ENCODE data around the gene ACACA. TPM values are rescaled to one million over a fixed set of nuclear protein-coding genes. Genes with fewer than 3 reads are reported as not detected.
"Not testable (repeated sequence)": the region's sequence is repeated elsewhere in the genome, so short reads cannot be mapped to it uniquely, and the experiment has no call there.

ACACA gene
- polyA plus RNA-seq, 3 donors from 2014 or later = 3.3 to 7.0 (median 3.9) TPM

- not testable (repeated sequence) for H3K36me3 Mint-ChIP-seq; H3K9me3 Mint-ChIP-seq; DNase-seq; H3K27me3 Mint-ChIP-seq (ENCODE audit: low read depth in 3 of 3)
- H3K4me1 Mint-ChIP-seq = peaks cover 16 to 18% of the 10 kb centered on the region in 2 donors
- H3K27ac Mint-ChIP-seq = peak overlapping the region in 5 of 6 donors; percentile 85 to 94 (median 90)
- H3K4me3 Mint-ChIP-seq = peak overlapping the region in 3 of 5 donors; percentile 54 to 91 (median 86)
Measured at GRCh38 chr17:37356796-37357569, 49.7 kb downstream of the ACACA start.

- not testable (repeated sequence) for DNase-seq; H3K27me3 Mint-ChIP-seq (ENCODE audit: low read depth in 3 of 3); H3K4me3 Mint-ChIP-seq; H3K36me3 Mint-ChIP-seq; H3K9me3 Mint-ChIP-seq; H3K27ac Mint-ChIP-seq; H3K4me1 Mint-ChIP-seq
Measured at GRCh38 chr17:37346863-37347402, 59.7 kb downstream of the ACACA start.

GRCh38 chr17:37344519-37344918, 62.1 kb downstream of the ACACA start:
- Mint-ChIP-seq H3K27me3 (ENCODE audit: low read depth in 3 of 3) (no peaks in the 10 kb centered on the region), H3K27ac (no peak overlapping the region), H3K4me3 (no peak overlapping the region), H3K36me3 (peaks cover 0 to 7% (median 6%) of the 10 kb centered on the region in 3 donors), H3K9me3 (no peaks in the 10 kb centered on the region), H3K4me1 (no peaks in the 10 kb centered on the region)
- DNase-seq = no peak

- Mint-ChIP-seq H3K36me3 (peaks cover 0 to 12% (median 6%) of the 10 kb centered on the region in 3 donors), H3K9me3 (no peaks in the 10 kb centered on the region), H3K4me3 (no peak overlapping the region), H3K27me3 (ENCODE audit: low read depth in 3 of 3) (no peaks in the 10 kb centered on the region), H3K27ac (no peak overlapping the region), H3K4me1 (no peaks in the 10 kb centered on the region)
- DNase-seq = no peak
Measured at GRCh38 chr17:37342589-37342988, 64.0 kb downstream of the ACACA start.

- Mint-ChIP-seq H3K36me3 (peaks cover 0 to 8% (median 0%) of the 10 kb centered on the region in 3 donors), H3K27ac (no peak overlapping the region), H3K9me3 (no peaks in the 10 kb centered on the region), H3K4me3 (no peak overlapping the region), H3K4me1 (no peaks in the 10 kb centered on the region), H3K27me3 (ENCODE audit: low read depth in 3 of 3) (no peaks in the 10 kb centered on the region)
- DNase-seq = no peak
Measured at GRCh38 chr17:37340804-37341203, 65.8 kb downstream of the ACACA start.

- Mint-ChIP-seq H3K27ac (no peak overlapping the region), H3K27me3 (ENCODE audit: low read depth in 3 of 3) (no peaks in the 10 kb centered on the region), H3K4me3 (no peak overlapping the region), H3K36me3 (peaks cover 0 to 5% (median 0%) of the 10 kb centered on the region in 3 donors), H3K4me1 (no peaks in the 10 kb centered on the region), H3K9me3 (no peaks in the 10 kb centered on the region)
- no peak for DNase-seq
Measured at GRCh38 chr17:37339321-37339720, 67.3 kb downstream of the ACACA start.

GRCh38 chr17:37338847-37339246, 67.8 kb downstream of the ACACA start:
- Mint-ChIP-seq H3K4me1 (no peaks in the 10 kb centered on the region), H3K4me3 (no peak overlapping the region), H3K9me3 (no peaks in the 10 kb centered on the region), H3K27ac (peak overlapping the region in 1 of 6 donors; percentile 70), H3K27me3 (ENCODE audit: low read depth in 3 of 3) (no peaks in the 10 kb centered on the region), H3K36me3 (peaks cover 0 to 5% (median 0%) of the 10 kb centered on the region in 3 donors)
- no peak for DNase-seq

GRCh38 chr17:37327341-37328090, 79.1 kb downstream of the ACACA start:
- Mint-ChIP-seq H3K27ac (no peak overlapping the region), H3K9me3 (no peaks in the 10 kb centered on the region), H3K4me1 (no peaks in the 10 kb centered on the region), H3K4me3 (no peak overlapping the region), H3K36me3 (peaks cover 0 to 18% (median 9%) of the 10 kb centered on the region in 3 donors), H3K27me3 (ENCODE audit: low read depth in 3 of 3) (no peaks in the 10 kb centered on the region)
- no peak for DNase-seq

- Mint-ChIP-seq H3K27me3 (ENCODE audit: low read depth in 3 of 3) (peaks cover 0 to 2% (median 0%) of the 10 kb centered on the region in 3 donors), H3K36me3 (peaks cover 4 to 11% (median 9%) of the 10 kb centered on the region in 3 donors), H3K4me1 (no peaks in the 10 kb centered on the region), H3K4me3 (no peak overlapping the region), H3K27ac (no peak overlapping the region), H3K9me3 (no peaks in the 10 kb centered on the region)
- DNase-seq = no peak
Measured at GRCh38 chr17:37322826-37323561, 83.6 kb downstream of the ACACA start.

GRCh38 chr17:37322106-37322505, 84.5 kb downstream of the ACACA start:
- H3K27ac Mint-ChIP-seq = no peak overlapping the region
- peaks cover 4 to 11% (median 5%) of the 10 kb centered on the region in 3 donors for H3K36me3 Mint-ChIP-seq
- H3K9me3 Mint-ChIP-seq = no peaks in the 10 kb centered on the region
- no peak for DNase-seq
- H3K4me3 Mint-ChIP-seq = no peak overlapping the region
- H3K4me1 Mint-ChIP-seq = no peaks in the 10 kb centered on the region
- H3K27me3 Mint-ChIP-seq (ENCODE audit: low read depth in 3 of 3) = peaks cover 0 to 2% (median 0%) of the 10 kb centered on the region in 3 donors

- Mint-ChIP-seq H3K4me3 (no peak overlapping the region), H3K9me3 (no peaks in the 10 kb centered on the region), H3K27ac (no peak overlapping the region), H3K36me3 (peaks cover 0 to 6% (median 4%) of the 10 kb centered on the region in 3 donors), H3K27me3 (ENCODE audit: low read depth in 3 of 3) (peaks cover 0 to 2% (median 0%) of the 10 kb centered on the region in 3 donors), H3K4me1 (no peaks in the 10 kb centered on the region)
- no peak for DNase-seq
Measured at GRCh38 chr17:37318931-37319594, 87.6 kb downstream of the ACACA start.

- no peak for DNase-seq
- Mint-ChIP-seq H3K36me3 (peaks cover 0 to 6% (median 4%) of the 10 kb centered on the region in 3 donors), H3K9me3 (no peaks in the 10 kb centered on the region), H3K4me3 (no peak overlapping the region), H3K4me1 (no peaks in the 10 kb centered on the region), H3K27me3 (ENCODE audit: low read depth in 3 of 3) (peaks cover 0 to 2% (median 0%) of the 10 kb centered on the region in 3 donors), H3K27ac (peak overlapping the region in 1 of 6 donors; percentile 31)
Measured at GRCh38 chr17:37317867-37318266, 88.8 kb downstream of the ACACA start.

- H3K4me3 Mint-ChIP-seq = no peak overlapping the region
- H3K4me1 Mint-ChIP-seq = no peaks in the 10 kb centered on the region
- H3K27me3 Mint-ChIP-seq (ENCODE audit: low read depth in 3 of 3) = peaks cover 0 to 2% (median 0%) of the 10 kb centered on the region in 3 donors
- no peak overlapping the region for H3K27ac Mint-ChIP-seq
- no peak for DNase-seq
- H3K36me3 Mint-ChIP-seq = no peaks in the 10 kb centered on the region
- H3K9me3 Mint-ChIP-seq = no peaks in the 10 kb centered on the region
Measured at GRCh38 chr17:37315601-37316000, 91.0 kb downstream of the ACACA start.
